Activated naive CD4-positive, alpha-beta T cell treated with anti-CD3 and anti-CD28 coated beads for 36 hours (primary cell): Measurements from ENCODE around the gene MTUS2. TPM values are rescaled to one million over a fixed set of nuclear protein-coding genes. Genes with fewer than 3 reads are reported as not detected.
A peak's percentile ranks its signal among the peaks of the same experiment; 100 is the strongest.

Experiments
- CTCF ChIA-PET: fragments of 350-600 bp; sonication (Branson Sonifier 250); formaldehyde crosslinking; loops from one replicate; lab custom pipeline; 2021; ENCODE audit warnings: antibody characterized with exemption; lab: Charles Lee
- DNase-seq: peaks from one replicate; pipeline ENCODE4 v3.0.0-alpha.2; 2020
- H3K27ac Mint-ChIP-seq: one replicate; pipeline ENCODE4 v1.8.0; 2021; ENCODE audit warnings: mild to moderate bottlenecking, mixed read lengths
- H3K27me3 Mint-ChIP-seq: one replicate; pipeline ENCODE4 v1.8.0; 2021; ENCODE audit warnings: low read depth, mixed read lengths
- H3K36me3 Mint-ChIP-seq: one replicate; pipeline ENCODE4 v1.8.0; 2021; ENCODE audit warnings: low read depth, mixed read lengths
- H3K4me1 Mint-ChIP-seq: one replicate; pipeline ENCODE4 v1.8.0; 2021; ENCODE audit warnings: low read depth, mixed read lengths
- H3K4me3 Mint-ChIP-seq: one replicate; pipeline ENCODE4 v1.8.0; 2021; ENCODE audit warnings: mild to moderate bottlenecking, moderate library complexity, mixed read lengths
- H3K9me3 Mint-ChIP-seq: one replicate; pipeline ENCODE4 v1.8.0; 2021; ENCODE audit warnings: mixed read lengths
- intact Hi-C: fragments of 100-400 bp; cut with micrococcal nuclease; formaldehyde crosslinking; loops from one replicate; pipeline ENCODE4 v1.15.1; 2023
- total RNA-seq, 2 experiments: library from RNA; stranded (reverse); gene quantifications; one replicate each; pipeline ENCODE4 v1.2.3, GENCODE V29; 2021

The MTUS2 gene
- total RNA-seq, 2 experiments from 2014 or later: not detected

GRCh38 chr13:29534083-29534482 lies 713.9 kb downstream of the MTUS2 start:
- CTCF ChIA-PET: interaction anchor here (0.6 kb wide), 1 partner anchor 33 kb away, joined by 3 read pairs; no protein-coding TSS in a partner anchor
- no peaks in the 10 kb centered on the region for H3K27me3 Mint-ChIP-seq
- peaks cover 4% of the 10 kb centered on the region for H3K4me1 Mint-ChIP-seq
- no peak overlapping the region for H3K27ac Mint-ChIP-seq
- no peaks in the 10 kb centered on the region for H3K9me3 Mint-ChIP-seq
- H3K4me3 Mint-ChIP-seq: no peak overlapping the region
- H3K36me3 Mint-ChIP-seq: peaks cover 48% of the 10 kb centered on the region
- DNase-seq: no peak
- intact Hi-C loops: loop anchor here (10.0 kb wide), 1 partner anchor 321 kb away; the partner anchor contains the start of gene UBL3

- CTCF ChIA-PET: no interaction called here
- DNase-seq: no peak
- Mint-ChIP-seq H3K36me3 (peaks cover 39% of the 10 kb centered on the region), H3K9me3 (no peaks in the 10 kb centered on the region), H3K4me1 (peaks cover 15% of the 10 kb centered on the region), H3K27ac (no peak overlapping the region), H3K4me3 (no peak overlapping the region), H3K27me3 (no peaks in the 10 kb centered on the region)
- intact Hi-C loops: loop anchor here (10.0 kb wide), 1 partner anchor 319 kb away; the partner anchor contains the start of gene UBL3
Measured at GRCh38 chr13:29535663-29536655, 715.8 kb downstream of the MTUS2 start.

- no peaks in the 10 kb centered on the region for H3K9me3 Mint-ChIP-seq
- peaks cover 45% of the 10 kb centered on the region for H3K36me3 Mint-ChIP-seq
- peaks cover 22% of the 10 kb centered on the region for H3K4me1 Mint-ChIP-seq
- H3K27me3 Mint-ChIP-seq: no peaks in the 10 kb centered on the region
- no peak overlapping the region for H3K27ac Mint-ChIP-seq
- CTCF ChIA-PET: interaction anchor here (1.5 kb wide), 1 partner anchor 29 kb away, joined by 4 read pairs; no protein-coding TSS in a partner anchor
- intact Hi-C loops: loop anchor here (10.0 kb wide), 1 partner anchor 318 kb away; the partner anchor contains the start of gene UBL3
- DNase-seq: no peak
- no peak overlapping the region for H3K4me3 Mint-ChIP-seq
Measured at GRCh38 chr13:29536853-29537252, 716.7 kb downstream of the MTUS2 start.

GRCh38 chr13:29537736-29538651 lies 717.9 kb downstream of the MTUS2 start:
- Mint-ChIP-seq H3K9me3 (no peaks in the 10 kb centered on the region), H3K36me3 (peaks cover 41% of the 10 kb centered on the region), H3K4me1 (peaks cover 33% of the 10 kb centered on the region), H3K4me3 (no peak overlapping the region), H3K27ac (no peak overlapping the region), H3K27me3 (no peaks in the 10 kb centered on the region)
- DNase-seq: no peak
- CTCF ChIA-PET: interaction anchor here (1.5 kb wide), 1 partner anchor 30 kb away, joined by 4 read pairs; no protein-coding TSS in a partner anchor
- intact Hi-C loops: loop anchor here (10.0 kb wide), 1 partner anchor 317 kb away; the partner anchor contains the start of gene UBL3

GRCh38 chr13:29538652-29539040 lies 718.5 kb downstream of the MTUS2 start:
- no peak for DNase-seq
- H3K27ac Mint-ChIP-seq: no peak overlapping the region
- H3K27me3 Mint-ChIP-seq: no peaks in the 10 kb centered on the region
- peaks cover 39% of the 10 kb centered on the region for H3K4me1 Mint-ChIP-seq
- no peak overlapping the region for H3K4me3 Mint-ChIP-seq
- H3K9me3 Mint-ChIP-seq: no peaks in the 10 kb centered on the region
- peaks cover 38% of the 10 kb centered on the region for H3K36me3 Mint-ChIP-seq
- intact Hi-C loops: loop anchor here (10.0 kb wide), 1 partner anchor 316 kb away; the partner anchor contains the start of gene UBL3
- CTCF ChIA-PET: no interaction called here

- peaks cover 51% of the 10 kb centered on the region for H3K4me1 Mint-ChIP-seq
- peaks cover 35% of the 10 kb centered on the region for H3K36me3 Mint-ChIP-seq
- no peak for DNase-seq
- H3K4me3 Mint-ChIP-seq: no peak overlapping the region
- H3K27ac Mint-ChIP-seq: no peak overlapping the region
- H3K27me3 Mint-ChIP-seq: no peaks in the 10 kb centered on the region
- CTCF ChIA-PET: no interaction called here
- intact Hi-C loops: loop anchor here (10.0 kb wide), 1 partner anchor 315 kb away; the partner anchor contains the start of gene UBL3
- H3K9me3 Mint-ChIP-seq: no peaks in the 10 kb centered on the region
Measured at GRCh38 chr13:29539856-29540255, 719.7 kb downstream of the MTUS2 start.

GRCh38 chr13:29540334-29540733 lies 720.2 kb downstream of the MTUS2 start:
- no peak for DNase-seq
- Mint-ChIP-seq H3K9me3 (no peaks in the 10 kb centered on the region), H3K27ac (peak overlapping the region; percentile 36), H3K27me3 (no peaks in the 10 kb centered on the region), H3K4me1 (peaks cover 52% of the 10 kb centered on the region), H3K4me3 (no peak overlapping the region), H3K36me3 (peaks cover 38% of the 10 kb centered on the region)
- intact Hi-C loops: no loop called here
- CTCF ChIA-PET: no interaction called here

GRCh38 chr13:29540799-29541198 lies 720.7 kb downstream of the MTUS2 start:
- H3K4me1 Mint-ChIP-seq: peaks cover 53% of the 10 kb centered on the region
- intact Hi-C loops: loop anchor here (1.0 kb wide), 1 partner anchor 575 kb away; no protein-coding TSS in a partner anchor
- H3K9me3 Mint-ChIP-seq: no peaks in the 10 kb centered on the region
- no peak for DNase-seq
- peaks cover 39% of the 10 kb centered on the region for H3K36me3 Mint-ChIP-seq
- no peaks in the 10 kb centered on the region for H3K27me3 Mint-ChIP-seq
- CTCF ChIA-PET: no interaction called here
- no peak overlapping the region for H3K4me3 Mint-ChIP-seq
- peak overlapping the region; percentile 77 for H3K27ac Mint-ChIP-seq

- Mint-ChIP-seq H3K4me3 (no peak overlapping the region), H3K27ac (peak overlapping the region; percentile 77), H3K9me3 (no peaks in the 10 kb centered on the region), H3K27me3 (no peaks in the 10 kb centered on the region), H3K36me3 (peaks cover 35% of the 10 kb centered on the region), H3K4me1 (peaks cover 53% of the 10 kb centered on the region)
- CTCF ChIA-PET: no interaction called here
- DNase-seq: peak; percentile 19
- intact Hi-C loops: loop anchor here (1.0 kb wide), 1 partner anchor 574 kb away; no protein-coding TSS in a partner anchor
Measured at GRCh38 chr13:29541400-29541799, 721.3 kb downstream of the MTUS2 start.

GRCh38 chr13:29542381-29542780 lies 722.2 kb downstream of the MTUS2 start:
- CTCF ChIA-PET: interaction anchor here (0.7 to 1.6 kb wide), 3 partner anchors 33 to 70 kb away, joined by 3 to 6 read pairs (median 3); no protein-coding TSS in a partner anchor

More at GRCh38 chr13:29542381-29542780, 722.2 kb downstream of the MTUS2 start:
- no peaks in the 10 kb centered on the region for H3K27me3 Mint-ChIP-seq
- peak overlapping the region; percentile 63 for H3K27ac Mint-ChIP-seq
- H3K4me1 Mint-ChIP-seq: peaks cover 59% of the 10 kb centered on the region
- H3K9me3 Mint-ChIP-seq: no peaks in the 10 kb centered on the region
- no peak for DNase-seq
- H3K4me3 Mint-ChIP-seq: no peak overlapping the region
- peaks cover 42% of the 10 kb centered on the region for H3K36me3 Mint-ChIP-seq
- intact Hi-C loops: no loop called here
